Thyroid gland (tissue), 4 donors: ENCODE measurements around the gene AMELY.

Source experiments
- CTCF ChIP-seq, 6 experiments: fragments of 200-600 bp in 3 of 6; fragments of 450-650 bp in 3 of 6; sonication (generic) in 3 of 6; IDR thresholded peaks; one replicate each; pipeline ENCODE4 v1.5.1; 2016 to 2019; ENCODE audit warnings: antibody characterized with exemption in 6 of 6, mild to moderate bottlenecking in 2 of 6, inconsistent platforms in 1 of 6, moderate library complexity in 1 of 6
- POLR2A ChIP-seq, 2 donors: fragments of 450-650 bp; IDR thresholded peaks; one replicate each; pipeline ENCODE4 v1.6.1; 2017; ENCODE audit warnings: antibody characterized with exemption in 2 of 2, mild to moderate bottlenecking in 2 of 2, moderate library complexity in 1 of 2

GRCh38 chrY:6948378-6948777 lies 36.8 kb upstream of the AMELY start:
- TF ChIP-seq CTCF (IDR thresholded peaks at IDR 0.05) (no peak), POLR2A (IDR thresholded peaks at IDR 0.05) (no peak)
